ENCODE measurements around the gene KMO.

Gene KMO

GRCh38 chr1:241531195-241532161, 700 bp upstream of the KMO start:
- peak overlapping the region; percentile 55 to 69 (median 62) for H3K4me3 ChIP-seq
- peak in 3 of 11 experiments; percentile 70 to 80 (median 78); a peak in 7 of 22 replicates for TF ChIP-seq Cebpa-rat (IDR thresholded peaks at IDR 0.05)

DNA sequence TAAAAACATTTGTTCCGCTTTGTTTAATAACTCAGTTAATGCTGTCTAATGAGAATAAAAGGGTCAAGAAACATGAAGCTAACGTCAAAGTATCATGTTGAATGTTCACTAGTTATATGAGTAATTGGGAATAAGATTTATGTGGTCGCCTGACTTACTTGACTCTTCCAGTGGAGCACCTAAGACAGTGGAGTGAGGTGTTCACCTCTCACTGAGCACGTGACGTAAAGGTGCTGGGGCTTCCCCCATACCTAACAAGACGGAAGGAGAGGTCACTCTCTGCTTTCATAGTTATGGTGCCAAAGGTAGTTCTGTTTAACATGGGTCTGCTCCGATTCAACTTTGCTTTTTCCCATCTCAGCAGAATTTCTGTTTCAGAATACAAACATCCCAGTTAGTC, 686 bp downstream of the KMO start:
- Histone ChIP-seq H3K27ac (peak overlapping the region; percentile 33 to 95 (median 91); a peak in 21 of 22 replicates), H3K36me3 (peaks cover 0 to 21% (median 10%) of the 10 kb centered on the region in 11 experiments; a peak in 13 of 22 replicates), H3K4me2 (peak overlapping the region; percentile 81 to 98 (median 89)), H3K4me3 (peak overlapping the region; percentile 55 to 69 (median 62); a peak in 19 of 20 replicates), H3K9ac (peak overlapping the region; percentile 66 to 89 (median 82); a peak in 21 of 22 replicates), H3K4me1 (peaks cover 27 to 49% (median 36%) of the 10 kb centered on the region in 10 experiments), H4K20me1 (no peaks in the 10 kb centered on the region), H3K27me3 (no peaks in the 10 kb centered on the region), H3K9me3 (replicated peaks in 1 of 11) (peaks cover 6 to 19% (median 13%) of the 10 kb centered on the region in 11 experiments)
- no peak for TF ChIP-seq Cebpa-rat (IDR thresholded peaks at IDR 0.05)

More at GRCh38 chr1:241531195-241532161, 700 bp upstream of the KMO start:
- H3K27me3 ChIP-seq = no peaks in the 10 kb centered on the region
- H3K4me2 ChIP-seq = peak overlapping the region; percentile 68 to 98 (median 88)
- no peaks in the 10 kb centered on the region for H4K20me1 ChIP-seq
- H3K27ac ChIP-seq = peak overlapping the region; percentile 71 to 95 (median 91)
- H3K36me3 ChIP-seq = peaks cover 0 to 7% (median 2%) of the 10 kb centered on the region in 11 experiments; a peak in 7 of 22 replicates
- H3K4me1 ChIP-seq = peaks cover 27 to 49% (median 36%) of the 10 kb centered on the region in 10 experiments
- peak overlapping the region; percentile 76 to 89 (median 82) for H3K9ac ChIP-seq
- H3K9me3 ChIP-seq (replicated peaks in 1 of 11) = peaks cover 0 to 5% (median 0%) of the 10 kb centered on the region in 11 experiments; a peak in 6 of 22 replicates

DNA sequence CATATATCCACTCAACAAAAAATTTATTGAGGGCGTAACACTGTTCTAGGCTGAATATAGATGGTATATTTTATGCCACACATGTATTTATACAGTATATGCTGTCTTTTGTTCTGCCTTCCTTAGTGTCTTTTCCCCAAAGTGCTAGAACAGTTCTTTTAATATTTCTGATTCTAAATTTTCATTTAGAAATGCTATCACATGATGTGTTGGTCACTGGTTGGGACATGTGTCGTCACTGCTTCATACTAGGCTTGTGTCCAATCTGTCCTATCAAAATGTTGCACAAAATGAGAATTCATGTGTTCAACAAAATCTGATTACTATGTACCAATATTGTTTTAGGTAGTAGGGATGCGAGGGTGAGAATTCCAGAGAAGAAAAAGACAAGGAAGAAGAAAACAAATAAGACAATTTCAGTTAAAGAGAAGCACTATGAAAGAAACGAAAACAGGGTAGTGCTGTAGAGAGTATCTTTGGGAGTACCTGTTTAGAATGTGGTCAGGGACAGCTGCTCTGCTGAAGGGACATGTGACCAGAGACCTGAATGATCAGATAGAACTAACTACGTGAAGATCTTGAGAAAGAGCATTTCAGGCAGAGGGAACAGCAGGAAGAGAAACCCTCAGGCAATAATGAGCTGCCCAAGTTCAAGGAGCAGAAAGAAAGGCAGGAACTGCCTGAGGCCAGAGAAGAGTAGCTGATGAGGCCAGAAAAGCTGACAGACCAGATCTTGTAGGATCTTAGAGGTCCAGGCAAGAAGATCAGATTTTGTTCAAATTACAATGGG, 1.3 kb downstream of the KMO start:
- no peaks in the 10 kb centered on the region for H3K27me3 ChIP-seq
- H3K27ac ChIP-seq = peak overlapping the region; percentile 59 to 95 (median 91)
- H3K36me3 ChIP-seq = peaks cover 0 to 27% (median 15%) of the 10 kb centered on the region in 11 experiments; a peak in 14 of 22 replicates
- H3K9me3 ChIP-seq (replicated peaks in 1 of 11) = peaks cover 9 to 25% (median 20%) of the 10 kb centered on the region in 11 experiments
- no peak for TF ChIP-seq Cebpa-rat (IDR thresholded peaks at IDR 0.05)
- H3K4me2 ChIP-seq = peak overlapping the region; percentile 81 to 98 (median 89)
- H3K4me1 ChIP-seq = peaks cover 27 to 47% (median 36%) of the 10 kb centered on the region in 10 experiments
- H3K9ac ChIP-seq = peak overlapping the region; percentile 66 to 89 (median 82); a peak in 21 of 22 replicates
- peak overlapping the region; percentile 55 to 69 (median 62); a peak in 19 of 20 replicates for H3K4me3 ChIP-seq
- H4K20me1 ChIP-seq = no peaks in the 10 kb centered on the region

DNA sequence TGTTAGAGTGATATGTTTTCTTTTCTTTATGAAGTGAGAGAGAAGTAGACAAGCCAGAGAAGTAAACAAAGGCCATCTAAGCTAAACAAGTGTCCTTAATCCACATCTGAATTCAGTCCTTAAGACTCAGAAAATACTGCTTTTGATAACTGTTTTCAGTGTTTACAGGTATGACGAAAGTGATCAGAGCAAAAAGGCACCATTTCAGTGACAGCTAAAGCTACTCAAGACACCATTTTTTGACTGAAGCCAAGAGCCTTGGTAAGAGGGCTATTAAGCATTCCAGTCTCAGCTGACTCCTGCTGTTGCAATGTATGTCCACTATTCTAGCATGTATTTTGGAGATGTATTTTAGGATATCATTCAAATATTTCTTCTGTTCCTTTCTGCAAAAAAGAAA, 4.1 kb downstream of the KMO start:
- H3K4me2 ChIP-seq = no peak overlapping the region
- no peak overlapping the region for H3K4me3 ChIP-seq
- no peak overlapping the region for H3K9ac ChIP-seq
- no peaks in the 10 kb centered on the region for H4K20me1 ChIP-seq
- TF ChIP-seq Cebpa-rat (IDR thresholded peaks at IDR 0.05) = no peak
- H3K36me3 ChIP-seq = peaks cover 0 to 34% (median 17%) of the 10 kb centered on the region in 11 experiments; a peak in 14 of 22 replicates
- no peaks in the 10 kb centered on the region for H3K27me3 ChIP-seq
- H3K4me1 ChIP-seq = peaks cover 19 to 24% (median 22%) of the 10 kb centered on the region in 10 experiments
- peaks cover 9 to 28% (median 22%) of the 10 kb centered on the region in 11 experiments for H3K9me3 ChIP-seq (replicated peaks in 1 of 11)
- H3K27ac ChIP-seq = no peak overlapping the region

GRCh38 chr1:241536969-241537368, 4.8 kb downstream of the KMO start:
- H3K4me3 ChIP-seq = no peak overlapping the region
- peaks cover 19 to 29% (median 22%) of the 10 kb centered on the region in 10 experiments for H3K4me1 ChIP-seq
- peaks cover 0 to 34% (median 17%) of the 10 kb centered on the region in 11 experiments; a peak in 14 of 22 replicates for H3K36me3 ChIP-seq
- no peak overlapping the region for H3K4me2 ChIP-seq
- TF ChIP-seq Cebpa-rat (IDR thresholded peaks at IDR 0.05) = no peak
- no peak overlapping the region for H3K27ac ChIP-seq
- H4K20me1 ChIP-seq = no peaks in the 10 kb centered on the region
- H3K9ac ChIP-seq = no peak overlapping the region
- peaks cover 9 to 28% (median 22%) of the 10 kb centered on the region in 11 experiments for H3K9me3 ChIP-seq (replicated peaks in 1 of 11)
- H3K27me3 ChIP-seq = no peaks in the 10 kb centered on the region

DNA sequence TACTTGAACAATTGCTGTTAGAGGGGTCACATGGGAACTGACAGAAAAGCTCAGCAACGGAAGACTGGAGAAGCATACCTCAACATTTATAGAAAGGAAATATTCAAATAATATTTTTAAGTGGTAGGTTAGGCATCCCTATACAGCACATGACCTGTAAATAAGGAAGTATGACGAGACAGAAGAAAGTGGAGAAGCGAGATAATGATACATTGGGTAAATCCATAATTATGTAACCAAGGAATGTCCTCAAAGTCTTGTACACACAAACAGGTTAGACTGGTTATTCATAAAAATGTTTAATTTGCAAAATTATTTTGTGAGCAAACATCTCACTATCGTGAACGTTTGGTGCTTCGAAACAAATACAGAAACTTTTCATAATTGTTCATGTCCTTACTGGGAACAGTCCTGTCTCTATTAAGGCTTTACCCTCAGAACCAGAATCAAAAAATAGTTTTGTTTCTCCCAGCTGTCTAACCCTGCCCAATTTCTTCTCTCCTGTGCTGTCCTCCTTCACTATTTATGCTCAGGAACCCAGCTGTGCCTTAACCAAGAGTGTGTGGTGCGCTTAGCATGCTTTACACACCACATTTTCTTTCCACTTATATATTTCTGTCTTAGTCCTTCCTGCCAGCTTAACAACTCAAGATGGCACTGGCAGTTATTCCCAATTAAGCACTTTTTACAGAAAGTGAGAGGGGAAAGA, 10.2 kb downstream of the KMO start:
- H3K4me3 ChIP-seq = no peak overlapping the region
- H3K4me1 ChIP-seq = peaks cover 0 to 16% (median 0%) of the 10 kb centered on the region in 10 experiments; a peak in 4 of 20 replicates
- peaks cover 0 to 21% (median 10%) of the 10 kb centered on the region in 11 experiments; a peak in 13 of 22 replicates for H3K36me3 ChIP-seq
- H3K9ac ChIP-seq = no peak overlapping the region
- no peaks in the 10 kb centered on the region for H3K27me3 ChIP-seq
- peak overlapping the region in 2 of 11 experiments; percentile 32 to 49; a peak in 3 of 22 replicates for H3K4me2 ChIP-seq
- peaks cover 9 to 25% (median 14%) of the 10 kb centered on the region in 11 experiments for H3K9me3 ChIP-seq (replicated peaks in 1 of 11)
- no peak for TF ChIP-seq Cebpa-rat (IDR thresholded peaks at IDR 0.05)
- no peaks in the 10 kb centered on the region for H4K20me1 ChIP-seq
- peak overlapping the region in 3 of 11 experiments; percentile 27 to 60 (median 60); a peak in 3 of 22 replicates for H3K27ac ChIP-seq

DNA sequence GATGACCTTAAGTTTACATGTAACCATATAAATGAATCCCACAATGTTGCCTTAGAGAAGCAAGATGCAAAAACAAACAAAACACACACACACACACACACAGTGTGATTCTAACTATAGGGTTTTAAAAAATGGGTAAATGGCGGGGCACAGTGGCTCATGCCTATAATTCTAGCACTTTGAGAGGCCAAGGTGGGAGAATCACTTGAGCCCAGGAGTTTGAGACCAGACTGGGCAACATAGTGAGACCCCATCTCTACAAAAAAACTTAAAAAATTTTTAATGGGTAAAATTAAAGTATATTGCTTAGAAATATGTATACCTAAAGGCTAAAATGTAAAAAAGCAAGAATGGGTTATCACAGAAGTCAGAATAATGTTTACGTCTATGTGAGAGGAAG, 15.8 kb downstream of the KMO start:
- no peak for TF ChIP-seq Cebpa-rat (IDR thresholded peaks at IDR 0.05)
- Histone ChIP-seq H3K4me1 (peaks cover 20 to 32% (median 26%) of the 10 kb centered on the region in 10 experiments), H3K4me3 (no peak overlapping the region), H3K9ac (no peak overlapping the region), H3K27ac (no peak overlapping the region), H3K4me2 (no peak overlapping the region), H3K36me3 (peaks cover 0 to 13% (median 0%) of the 10 kb centered on the region in 11 experiments; a peak in 8 of 22 replicates), H3K27me3 (no peaks in the 10 kb centered on the region), H4K20me1 (no peaks in the 10 kb centered on the region), H3K9me3 (replicated peaks in 1 of 11) (peaks cover 0 to 5% (median 0%) of the 10 kb centered on the region in 11 experiments; a peak in 7 of 22 replicates)

- H3K9ac ChIP-seq = no peak overlapping the region
- no peak for TF ChIP-seq Cebpa-rat (IDR thresholded peaks at IDR 0.05)
- H3K36me3 ChIP-seq = peaks cover 0 to 15% (median 0%) of the 10 kb centered on the region in 11 experiments; a peak in 9 of 22 replicates
- peak overlapping the region in 9 of 11 experiments; percentile 77 to 96 (median 83); a peak in 11 of 22 replicates for H3K4me2 ChIP-seq
- no peak overlapping the region for H3K4me3 ChIP-seq
- peaks cover 30 to 45% (median 40%) of the 10 kb centered on the region in 10 experiments for H3K4me1 ChIP-seq
- H3K27ac ChIP-seq = peak overlapping the region in 1 of 11 experiments; percentile 89; a peak in 3 of 22 replicates
- H3K9me3 ChIP-seq (replicated peaks in 1 of 11) = peaks cover 0 to 10% (median 0%) of the 10 kb centered on the region in 11 experiments; a peak in 8 of 22 replicates
- H4K20me1 ChIP-seq = no peaks in the 10 kb centered on the region
- no peaks in the 10 kb centered on the region for H3K27me3 ChIP-seq
Observed at GRCh38 chr1:241550318-241550717, 18.1 kb downstream of the KMO start.
